GM10248 (cell line): Measurements from ENCODE around the gene TMEM40.
"Not testable (repeated sequence)": the region's sequence is repeated elsewhere in the genome, so short reads cannot be mapped to it uniquely, and the experiment has no call there.

ENCODE experiments used
- CTCF ChIA-PET: fragments of 300-600 bp; sonication (Branson Sonifier 250); formaldehyde crosslinking; extraction: SDS; loops from one replicate; lab custom pipeline; 2021; ENCODE audit warnings: antibody characterized with exemption; lab: Yijun Ruan, JAX
- POLR2A ChIA-PET: fragments of 350-650 bp; sonication (Branson Sonifier 250); formaldehyde crosslinking; extraction: SDS; loops from one replicate; lab custom pipeline; 2020; ENCODE audit warnings: antibody characterized with exemption; lab: Yijun Ruan, JAX
- DNase-seq: peaks from one replicate; pipeline ENCODE4 v3.0.0; 2012; ENCODE audit errors: extremely low spot score
- CTCF ChIP-seq: IDR thresholded peaks from 2 replicates; pipeline ENCODE4 v1.5.1; 2012; ENCODE audit warnings: mild to moderate bottlenecking, low read depth; ENCODE audit errors: extremely low read depth, missing control alignments, control extremely low read depth

Gene TMEM40

GRCh38 chr3:12706504-12707253 is 52.4 kb downstream of the TMEM40 start:
- peak; percentile 89 for TF ChIP-seq CTCF
- peak; percentile 76 for DNase-seq
- ChIA-PET POLR2A (interaction anchor here (0.7 kb wide), 1 partner anchor 58 kb away, joined by 3 read pairs; no protein-coding TSS in a partner anchor), CTCF (interaction anchor here (0.7 to 3.6 kb wide), 26 partner anchors 8 to 185 kb away, joined by 3 to 18 read pairs (median 4); partner anchors contain the start of gene RPL32)

DNA sequence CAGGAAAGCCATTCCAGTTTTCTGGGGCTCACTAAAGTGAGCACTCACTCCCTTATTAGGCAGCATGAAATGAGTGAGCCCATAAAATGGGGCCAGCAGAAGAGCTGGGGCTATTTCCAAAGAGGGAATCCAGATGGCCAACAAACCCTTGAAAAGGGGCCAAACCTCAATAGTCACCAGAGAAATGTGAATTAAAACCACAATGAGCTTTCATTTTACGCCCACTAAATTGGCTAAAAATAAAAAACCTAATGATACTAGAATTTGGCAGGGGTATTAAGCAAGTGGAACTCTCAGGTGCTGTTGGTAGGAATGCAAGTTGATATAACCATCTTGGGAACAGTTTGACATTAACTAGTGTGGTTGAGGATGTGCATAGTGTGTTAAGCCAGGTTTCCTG is 53.1 kb downstream of the TMEM40 start:
- no peak for DNase-seq
- TF ChIP-seq CTCF: no peak
- POLR2A ChIA-PET: no interaction called here
- CTCF ChIA-PET: interaction anchor here (0.7 to 2.9 kb wide), 19 partner anchors 9 to 183 kb away, joined by 3 to 18 read pairs (median 4); partner anchors contain the start of gene RPL32

DNA sequence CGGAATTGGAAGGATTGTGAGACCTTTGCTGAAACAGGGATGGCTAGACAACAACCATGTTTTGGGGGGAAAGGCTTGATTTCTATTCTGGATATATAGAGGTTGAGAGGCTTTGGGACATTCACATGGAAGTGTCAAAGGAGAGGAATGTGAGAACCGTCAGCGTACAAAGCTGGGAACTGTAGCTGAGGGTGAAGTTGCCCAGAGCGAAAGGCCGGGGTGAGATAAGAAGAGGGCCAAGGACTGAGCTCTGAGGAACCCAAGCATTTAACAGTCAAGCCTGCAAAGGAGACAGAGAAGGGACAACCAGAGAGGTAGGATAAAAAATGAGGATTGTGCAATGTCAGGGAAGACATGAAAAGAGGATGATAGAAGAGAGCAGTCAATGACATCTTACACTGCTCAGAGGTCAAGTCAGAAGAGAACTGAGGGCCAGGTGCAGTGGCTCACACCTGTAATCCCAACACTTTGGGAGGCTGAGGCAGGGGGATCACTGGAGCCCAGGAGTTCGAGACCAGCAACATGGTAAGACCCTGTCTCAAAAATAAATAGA is 53.6 kb downstream of the TMEM40 start:
- ChIA-PET POLR2A (no interaction called here), CTCF (interaction anchor here (0.9 to 2.9 kb wide), 14 partner anchors 9 to 184 kb away, joined by 3 to 18 read pairs (median 4); no protein-coding TSS in a partner anchor)
- no peak for TF ChIP-seq CTCF
- DNase-seq: no peak

DNA sequence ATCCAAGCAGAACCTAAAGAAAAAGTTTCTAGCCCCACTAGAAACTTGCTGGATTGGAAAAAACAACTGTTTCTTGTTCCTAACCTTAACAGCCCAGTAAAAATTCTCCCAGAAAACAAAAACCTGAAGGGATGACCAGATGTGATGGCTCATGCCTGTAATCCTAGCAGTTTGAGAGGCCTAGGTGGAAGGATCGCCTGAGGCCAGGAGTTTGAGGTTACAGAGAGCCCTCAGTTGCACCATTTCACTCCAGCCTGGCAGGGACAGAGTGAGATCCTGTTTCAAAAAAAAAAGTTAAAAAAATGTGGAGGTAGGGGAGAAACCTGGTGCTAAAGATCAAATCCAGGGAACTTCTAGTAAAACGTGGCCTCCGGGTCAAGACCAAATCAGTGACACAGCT is 56.6 kb downstream of the TMEM40 start:
- ChIA-PET CTCF (no interaction called here), POLR2A (no interaction called here)
- DNase-seq: no peak
- TF ChIP-seq CTCF: no peak

DNA sequence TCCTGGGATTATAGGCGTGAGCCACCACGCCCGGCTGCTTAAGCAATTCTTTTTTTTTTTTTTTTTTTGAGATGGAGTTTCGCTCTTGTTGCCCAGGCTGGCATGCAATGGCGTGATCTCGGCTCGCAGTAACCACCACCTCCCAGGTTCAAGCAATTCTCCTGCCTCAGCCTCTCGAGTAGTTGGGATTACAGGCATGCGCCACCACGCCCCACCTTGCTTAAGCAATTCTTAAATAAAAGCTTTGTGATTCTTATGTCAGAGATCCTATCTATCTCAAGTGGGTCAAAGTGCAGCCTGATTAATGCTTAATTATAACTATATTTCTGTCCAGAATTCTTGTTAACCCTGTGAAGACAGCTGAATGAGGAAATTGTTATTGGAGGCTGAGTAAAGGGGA is 57.5 kb downstream of the TMEM40 start:
- DNase-seq, CTCF ChIA-PET, POLR2A ChIA-PET: not testable (repeated sequence)

- ChIA-PET CTCF (interaction anchor here (3.1 to 3.6 kb wide), 2 partner anchors 9 to 19 kb away, joined by 10 to 16 read pairs; no protein-coding TSS in a partner anchor), POLR2A (no interaction called here)
- no peak for TF ChIP-seq CTCF
- no peak for DNase-seq
These were observed 58.3 kb downstream of the TMEM40 start for GRCh38 chr3:12700800-12701199.

- CTCF ChIA-PET: interaction anchor here (1.3 to 2.1 kb wide), 2 partner anchors 11 to 24 kb away, joined by 5 to 8 read pairs; no protein-coding TSS in a partner anchor
- no peak for DNase-seq
- POLR2A ChIA-PET: no interaction called here
- no peak for TF ChIP-seq CTCF
These were observed 63.1 kb downstream of the TMEM40 start for GRCh38 chr3:12695916-12696315.
